HuH-7.5 (cell line): ENCODE measurements around the gene PPARG.
A peak's percentile ranks its signal among the peaks of the same experiment; 100 is the strongest.
"Not testable (repeated sequence)": the region's sequence is repeated elsewhere in the genome, so short reads cannot be mapped to it uniquely, and the experiment has no call there.

Experiments used
- DNase-seq: peaks from one replicate; pipeline ENCODE4 v3.0.0; 2011; ENCODE audit warnings: low spot score

The PPARG gene

DNA sequence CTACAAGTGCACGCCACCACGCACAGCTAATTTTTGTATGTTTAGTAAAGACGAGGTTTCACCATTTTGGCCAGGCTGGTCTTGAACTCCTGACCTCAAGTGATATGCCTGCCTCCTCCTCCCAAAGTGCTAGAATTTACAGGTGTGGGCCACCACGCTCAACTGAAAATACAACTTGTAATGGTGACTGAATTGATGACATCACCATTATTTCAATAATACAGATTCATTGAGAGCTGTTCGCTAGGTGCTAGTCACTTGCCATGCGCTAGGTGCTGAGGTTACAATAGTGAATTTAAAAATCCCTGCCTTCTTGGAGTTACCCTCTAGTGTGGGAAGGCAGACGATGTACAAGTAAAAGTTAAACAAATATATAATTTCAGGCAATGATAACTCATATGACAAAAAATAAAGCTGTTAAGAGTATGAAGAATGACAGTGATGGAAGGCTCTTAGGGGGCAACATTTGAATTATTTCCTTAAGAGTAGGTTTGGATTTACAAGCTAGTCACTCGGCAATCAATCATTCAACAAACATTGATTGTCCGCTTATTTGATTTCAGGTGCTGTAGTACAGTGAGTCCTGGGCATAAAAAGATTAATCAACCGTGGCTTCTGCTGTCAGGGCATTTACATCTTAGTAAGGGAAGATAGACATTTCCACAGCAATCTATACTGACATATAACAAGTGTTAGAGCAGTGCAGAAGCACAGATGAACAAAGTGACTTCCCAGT lies 9.1 kb upstream of the PPARG start:
- DNase-seq = no peak

DNA sequence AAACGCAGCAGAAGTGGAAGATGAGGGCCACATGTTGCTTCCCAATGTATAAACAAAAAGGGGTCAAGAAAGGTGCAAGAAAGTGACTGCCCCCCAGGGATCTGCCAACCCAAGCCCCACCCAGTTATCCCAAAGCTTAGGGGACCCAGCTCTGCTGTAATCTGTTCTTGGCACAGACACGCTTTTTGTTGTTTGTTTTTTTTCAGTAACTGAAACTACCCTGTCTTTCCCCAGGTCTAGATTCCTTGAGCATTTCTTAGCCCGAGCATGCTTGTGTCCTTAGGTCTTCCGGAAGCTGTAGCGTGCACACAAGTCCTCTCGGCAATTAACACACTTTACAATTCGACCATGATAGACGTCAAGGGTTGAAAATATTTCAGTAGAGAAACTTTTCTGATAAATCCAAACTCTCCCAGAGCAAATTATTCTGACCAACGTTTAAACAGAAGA lies 8.5 kb upstream of the PPARG start:
- DNase-seq = no peak

DNA sequence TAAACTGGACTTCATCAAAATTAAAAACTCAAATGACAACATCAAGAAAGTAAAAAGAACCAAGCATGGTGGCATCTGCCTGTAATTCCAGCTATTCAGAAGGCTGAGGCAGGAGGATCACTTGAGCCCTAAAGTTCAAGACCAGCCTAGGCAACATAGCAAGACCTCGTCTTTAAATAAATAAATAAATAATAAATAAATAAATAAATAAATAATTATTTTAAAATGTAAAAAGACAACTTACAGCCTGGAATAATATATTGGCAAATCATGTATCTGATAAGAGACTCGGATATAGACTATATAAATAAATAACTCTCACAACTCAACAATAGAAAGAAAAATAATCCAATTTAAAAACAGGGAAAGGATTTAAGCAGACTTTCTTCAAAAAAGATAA lies 4.3 kb upstream of the PPARG start:
- no peak for DNase-seq

GRCh38 chr3:12285003-12285555 lies 3.8 kb upstream of the PPARG start:
- DNase-seq = no peak

DNA sequence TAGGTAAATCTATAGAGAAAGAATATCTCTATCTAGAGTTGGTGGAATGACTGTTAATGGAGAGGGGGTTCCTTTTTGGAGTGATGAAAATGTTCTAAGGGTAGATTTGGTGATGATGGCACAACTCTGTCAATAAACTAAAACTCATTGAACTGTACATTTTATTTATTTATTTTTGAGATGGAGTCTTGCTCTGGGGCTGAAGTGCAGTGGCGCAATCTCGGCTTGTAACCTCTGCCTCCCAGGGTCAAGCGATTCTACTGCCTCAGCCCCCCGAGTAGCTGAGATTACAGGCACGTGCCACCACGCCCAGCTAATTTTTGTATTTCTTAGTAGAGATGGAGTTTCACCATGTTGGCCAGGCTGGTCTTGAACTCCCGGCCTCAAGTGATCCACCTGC lies 3.1 kb upstream of the PPARG start:
- not testable (repeated sequence) for DNase-seq

- DNase-seq = no peak
Observed at GRCh38 chr3:12286504-12286903, 2.4 kb upstream of the PPARG start.

DNA sequence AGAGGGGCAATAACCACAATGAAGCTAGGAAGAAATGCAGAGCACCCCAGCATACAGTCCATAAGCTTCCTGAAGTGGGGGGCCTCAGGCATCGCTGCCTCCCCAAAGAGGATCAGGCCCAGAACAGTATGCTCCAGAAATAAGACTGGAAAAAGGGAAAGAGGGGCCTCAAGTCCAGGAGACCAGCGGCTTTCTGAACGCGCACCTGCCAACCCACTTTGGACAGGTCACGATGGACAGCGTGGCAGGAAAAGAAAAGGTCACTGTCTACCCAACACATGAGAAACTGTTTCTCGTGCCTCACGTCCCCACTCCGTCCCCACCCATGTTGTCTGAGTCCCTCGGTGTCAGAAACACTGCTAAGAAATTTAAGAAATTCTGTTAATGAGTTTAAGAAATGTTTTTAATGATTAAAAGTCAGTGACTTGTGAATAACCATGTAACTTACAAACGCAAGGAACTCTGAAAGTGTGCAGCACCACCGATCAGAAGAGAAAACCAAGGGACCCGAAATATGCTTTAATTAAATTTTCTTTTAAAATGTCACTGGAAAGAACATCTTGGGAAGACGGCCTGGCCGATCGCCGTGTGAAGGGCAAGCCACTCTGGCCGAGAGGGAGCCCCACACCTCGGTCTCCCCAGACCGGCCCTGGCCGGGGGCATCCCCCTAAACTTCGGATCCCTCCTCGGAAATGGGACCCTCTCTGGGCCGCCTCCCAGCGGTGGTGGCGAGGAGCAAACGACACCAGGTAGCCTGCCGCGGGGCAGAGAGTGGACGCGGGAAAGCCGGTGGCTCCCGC lies 1.7 kb upstream of the PPARG start:
- DNase-seq = peak; percentile 68

GRCh38 chr3:12287727-12288181 lies 1.1 kb upstream of the PPARG start:
- DNase-seq = peak; percentile 68

DNA sequence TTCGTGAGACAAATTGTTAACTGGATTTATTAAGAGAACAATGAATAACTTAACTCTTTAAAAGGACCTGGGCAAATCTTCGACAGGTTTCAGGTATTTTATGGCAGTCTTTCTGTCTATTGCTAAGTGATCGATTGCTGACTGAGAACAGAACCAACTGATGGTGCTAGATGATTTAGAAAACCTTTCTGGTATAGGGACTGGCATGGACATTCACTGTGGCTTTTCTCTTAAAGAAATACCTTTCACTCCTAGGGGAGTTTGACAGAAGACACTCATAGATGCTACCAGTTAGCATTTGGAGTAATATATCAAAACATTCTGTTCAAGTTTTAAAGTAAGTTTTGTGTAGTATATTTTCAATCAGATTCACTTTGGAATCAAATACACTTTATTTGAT lies 654 bp downstream of the PPARG start:
- DNase-seq = no peak

DNA sequence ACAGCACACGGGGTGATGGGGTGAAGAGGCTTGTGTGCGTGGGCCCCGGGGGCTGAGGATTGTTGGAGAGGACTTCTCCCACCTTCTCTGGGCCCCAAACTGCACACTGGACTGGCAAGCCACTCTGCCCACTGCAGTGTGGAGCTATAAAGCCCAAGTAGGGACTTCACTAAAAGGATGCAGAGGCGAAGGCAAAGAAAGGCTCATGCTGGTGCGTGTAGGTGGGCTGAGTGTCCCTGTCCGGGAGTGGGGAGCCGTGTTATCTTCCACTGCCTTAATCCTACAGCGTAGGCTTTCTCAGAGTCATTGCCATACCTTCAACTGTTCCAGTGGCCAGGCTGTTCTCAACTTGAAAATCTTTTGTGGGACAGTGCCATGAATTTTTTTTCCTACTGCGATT lies 3.9 kb downstream of the PPARG start:
- DNase-seq = no peak

DNA sequence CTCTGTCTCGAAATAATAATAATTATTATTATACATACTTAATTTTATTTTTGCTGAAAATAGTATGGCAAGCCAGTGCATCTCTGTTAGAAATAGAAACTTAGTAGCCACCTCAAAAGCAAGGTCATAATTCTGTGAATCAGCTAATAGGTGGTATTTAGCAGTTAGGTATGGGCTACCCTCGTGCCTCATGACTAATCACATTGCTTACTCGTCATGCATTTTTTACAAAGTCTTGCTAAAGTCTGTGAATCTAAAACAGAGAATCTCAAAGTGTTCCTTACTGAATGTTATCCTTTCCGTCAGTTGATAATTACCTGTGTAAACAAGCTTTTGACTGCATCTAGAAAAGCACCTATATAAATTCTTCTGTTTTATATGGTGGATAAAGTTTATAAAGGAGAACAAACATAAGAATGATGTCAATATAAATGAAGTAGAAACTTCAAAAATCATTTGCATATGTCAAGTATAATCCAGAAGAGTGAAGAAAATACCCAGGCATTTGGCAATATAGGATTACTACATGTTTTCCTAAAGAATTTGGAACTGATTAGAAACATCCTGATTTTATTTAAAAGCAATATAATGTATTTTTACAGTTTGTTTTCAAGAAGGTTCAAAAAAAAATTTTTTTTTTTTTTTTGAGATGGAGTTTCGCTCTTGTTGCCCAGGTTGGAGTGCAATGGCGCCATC lies 6.2 kb downstream of the PPARG start:
- DNase-seq = no peak

- DNase-seq = no peak
Observed at GRCh38 chr3:12296511-12296910, 7.6 kb downstream of the PPARG start.

GRCh38 chr3:12299026-12299425 lies 10.2 kb downstream of the PPARG start:
- DNase-seq = no peak

- DNase-seq = no peak
Observed at GRCh38 chr3:12300137-12300536, 11.3 kb downstream of the PPARG start.

GRCh38 chr3:12301031-12301430 lies 12.2 kb downstream of the PPARG start:
- DNase-seq = no peak

DNA sequence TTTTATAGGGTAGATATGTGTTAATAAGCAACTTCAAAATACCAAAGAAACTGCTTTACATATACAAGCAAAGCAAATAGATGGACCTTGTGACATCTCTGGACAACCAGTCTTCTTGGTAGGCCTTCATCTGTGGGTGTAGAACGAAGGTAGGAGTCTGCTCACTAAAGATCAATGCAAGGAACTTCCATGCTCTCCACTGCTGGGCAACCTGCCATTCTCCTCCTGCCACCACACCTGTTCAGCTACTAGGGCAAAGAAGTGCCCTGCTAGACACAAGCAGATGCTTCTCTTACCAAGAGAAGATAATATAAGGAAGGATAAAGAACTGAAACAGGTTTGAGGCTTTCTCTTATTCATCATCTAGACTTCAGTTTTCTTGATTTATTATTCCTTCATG lies 12.6 kb downstream of the PPARG start:
- DNase-seq = no peak

DNA sequence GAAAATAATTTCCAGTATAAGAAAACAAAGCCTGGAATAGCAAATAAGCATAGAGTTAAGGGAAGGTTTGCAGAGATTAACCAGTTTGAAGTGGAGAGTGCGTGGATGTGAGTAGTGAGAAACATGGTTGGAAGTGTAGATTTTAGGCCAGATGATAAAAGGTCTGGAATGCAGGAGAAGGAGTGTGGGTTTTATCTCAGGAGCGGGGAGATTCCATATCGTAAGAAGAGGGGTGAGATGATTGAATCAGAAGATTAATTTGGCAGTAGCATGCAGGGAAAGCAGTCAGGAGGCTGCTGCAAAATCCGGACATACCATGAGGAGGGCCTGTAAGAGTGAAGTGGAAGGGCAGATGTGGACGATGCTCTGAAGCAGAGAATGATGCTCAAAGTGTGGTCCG lies 13.7 kb downstream of the PPARG start:
- DNase-seq = no peak

DNA sequence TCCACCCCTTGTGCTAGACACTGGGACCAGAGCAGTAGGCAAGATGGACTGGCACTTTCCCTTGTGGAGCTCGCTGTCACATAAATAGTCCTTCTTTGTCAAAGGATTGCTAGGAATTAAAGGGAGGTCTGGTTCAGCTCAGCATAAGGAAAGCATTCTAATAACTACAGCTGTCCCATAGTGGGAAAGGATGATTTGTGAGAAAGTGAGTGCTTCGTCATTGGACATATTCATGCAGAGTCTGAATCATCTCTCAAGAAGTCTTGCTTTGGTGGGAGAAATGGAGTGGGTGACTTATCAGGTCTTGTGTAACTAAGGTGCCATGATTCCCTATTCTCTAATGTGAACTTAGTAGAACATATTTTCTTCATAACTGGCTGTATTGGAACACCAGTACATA lies 14.7 kb downstream of the PPARG start:
- no peak for DNase-seq

- DNase-seq = no peak
Observed at GRCh38 chr3:12303993-12304392, 15.1 kb downstream of the PPARG start.

DNA sequence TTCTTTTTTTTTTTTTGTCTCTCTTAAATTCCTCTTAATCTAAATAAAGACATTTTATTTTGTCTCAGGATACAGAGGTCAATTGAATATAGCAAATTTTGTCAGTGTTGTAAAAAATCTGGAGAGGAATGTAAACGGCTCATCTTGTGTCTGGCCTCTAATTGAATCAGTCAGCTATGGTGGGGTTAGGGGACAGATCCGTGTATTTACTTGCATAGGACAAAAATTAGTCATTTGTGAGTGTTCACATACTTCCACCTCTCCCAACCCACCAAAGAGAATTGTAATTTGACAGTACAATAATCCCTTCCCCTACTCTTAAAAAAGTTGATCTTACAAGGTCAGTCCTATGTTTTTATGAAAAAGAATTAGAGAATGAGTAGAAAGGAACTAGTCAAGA lies 18.3 kb downstream of the PPARG start:
- no peak for DNase-seq

- peak; percentile 49 for DNase-seq
Observed at GRCh38 chr3:12308517-12308916, 19.6 kb downstream of the PPARG start.

DNA sequence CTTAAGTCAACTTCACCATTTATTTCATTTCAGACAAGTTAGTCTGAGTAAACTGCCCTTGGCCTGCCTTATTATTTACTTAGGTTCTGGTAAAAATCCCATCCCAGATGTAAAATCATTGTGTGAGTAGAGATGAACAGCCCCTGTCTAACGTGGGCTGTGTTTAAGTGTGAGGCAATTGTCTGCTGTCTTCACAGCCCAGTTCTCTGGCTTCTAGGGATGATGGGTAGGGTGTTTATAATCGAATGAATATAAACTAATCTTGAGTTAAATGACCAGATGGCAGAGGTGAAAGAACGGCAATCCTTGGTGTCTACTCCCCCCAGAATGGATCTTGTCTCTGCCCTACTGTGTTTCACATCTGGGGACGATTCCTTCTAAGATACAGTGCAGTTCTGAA lies 20.8 kb downstream of the PPARG start:
- no peak for DNase-seq

- DNase-seq = no peak
Observed at GRCh38 chr3:12312010-12312409, 23.1 kb downstream of the PPARG start.
